HG03469 (cell line): ENCODE results near the gene FAT1.
"Not testable (repeated sequence)": the region's sequence is repeated elsewhere in the genome, so short reads cannot be mapped to it uniquely, and the experiment has no call there.

Experiments
- ATAC-seq: cut with Tn5 transposase; IDR thresholded peaks from one replicate; pipeline ENCODE4 v1.9.1; 2021; ENCODE audit warnings: mild to moderate bottlenecking, moderate library complexity, moderate number of reproducible peaks; ENCODE audit not compliant: unreplicated experiment

The FAT1 gene

GRCh38 chr4:186723292-186724057 is at the start of gene FAT1:
FAT1 (minus strand) TSS chr4:186723856; CDS start chr4:186709827, 14,029 bp downstream.
- ATAC-seq = no peak

GRCh38 chr4:186772936-186773487 is 49.4 kb upstream of the FAT1 start:
- no peak for ATAC-seq

- ATAC-seq = no peak
Observed at GRCh38 chr4:186771624-186772023, 48.0 kb upstream of the FAT1 start.

- no peak for ATAC-seq
Observed at GRCh38 chr4:186770481-186771175, 47.0 kb upstream of the FAT1 start.

- no peak for ATAC-seq
Observed at GRCh38 chr4:186767794-186768193, 44.1 kb upstream of the FAT1 start.

GRCh38 chr4:186765673-186766546 is 42.3 kb upstream of the FAT1 start:
- no peak for ATAC-seq

GRCh38 chr4:186765138-186765537 is 41.5 kb upstream of the FAT1 start:
- ATAC-seq = no peak

- no peak for ATAC-seq
Observed at GRCh38 chr4:186764457-186764856, 40.8 kb upstream of the FAT1 start.

GRCh38 chr4:186762865-186763264 is 39.2 kb upstream of the FAT1 start:
- ATAC-seq = no peak

- no peak for ATAC-seq
Observed at GRCh38 chr4:186762361-186762760, 38.7 kb upstream of the FAT1 start.

- ATAC-seq = not testable (repeated sequence)
Observed at GRCh38 chr4:186761956-186762355, 38.3 kb upstream of the FAT1 start.

- ATAC-seq = no peak
Observed at GRCh38 chr4:186761393-186761792, 37.7 kb upstream of the FAT1 start.

GRCh38 chr4:186760576-186760975 is 36.9 kb upstream of the FAT1 start:
- ATAC-seq = no peak

GRCh38 chr4:186759990-186760389 is 36.3 kb upstream of the FAT1 start:
- no peak for ATAC-seq

- ATAC-seq = no peak
Observed at GRCh38 chr4:186758929-186759682, 35.5 kb upstream of the FAT1 start.

- ATAC-seq = no peak
Observed at GRCh38 chr4:186757696-186758355, 34.2 kb upstream of the FAT1 start.

GRCh38 chr4:186756550-186756949 is 32.9 kb upstream of the FAT1 start:
- not testable (repeated sequence) for ATAC-seq

GRCh38 chr4:186755550-186756519 is 32.2 kb upstream of the FAT1 start:
- no peak for ATAC-seq

GRCh38 chr4:186754976-186755375 is 31.3 kb upstream of the FAT1 start:
- no peak for ATAC-seq
